B cell (primary cell): ENCODE measurements around the gene PRPSAP1. TPM values are rescaled to one million over a fixed set of nuclear protein-coding genes. Genes with fewer than 3 reads are reported as not detected.

Source experiments
- ATAC-seq: fragments of 200-7000 bp; cut with Tn5 transposase; one replicate; pipeline ENCODE4 v1.10.0; 2021; ENCODE audit warnings: low read depth, mild to moderate bottlenecking, moderate number of reproducible peaks, moderate library complexity
- CTCF ChIA-PET: fragments of 350-600 bp; sonication (Branson Sonifier 250); formaldehyde crosslinking; loops from one replicate; lab custom pipeline; 2021; ENCODE audit warnings: antibody characterized with exemption, inconsistent platforms; lab: Charles Lee
- POLR2A ChIA-PET: fragments of 350-600 bp; sonication (Branson Sonifier 250); formaldehyde crosslinking; loops from one replicate; lab custom pipeline; 2021; ENCODE audit warnings: antibody characterized with exemption; lab: Charles Lee
- DNase-seq: peaks from one replicate; pipeline ENCODE4 v3.0.0; 2013
- H2AFZ ChIP-seq: 2 replicates; pipeline ENCODE4 v1.6.1; 2012; ENCODE audit warnings: mild to moderate bottlenecking, low read depth, low read length; ENCODE audit not compliant: insufficient read depth, poor library complexity, severe bottlenecking
- H3K27ac ChIP-seq, 2 donors: 1 replicate in 1 of 2; 2 replicates in 1 of 2; pipeline ENCODE4 v1.5.1; 2012 to 2013; ENCODE audit warnings: low read length in 2 of 2, mild to moderate bottlenecking in 2 of 2, moderate library complexity in 1 of 2
- H3K27me3 ChIP-seq, 4 experiments: fragments of 200-600 bp in 1 of 4; sonication (generic) in 1 of 4; replicated peaks in 1 of 4; 1 replicate in 2 of 4; 2 replicates in 2 of 4; pipeline versions ENCODE4 v1.6.1 to v1.7.0; 2013 to 2016; ENCODE audit warnings: low read length in 3 of 4, mild to moderate bottlenecking in 2 of 4, mixed read lengths in 1 of 4, moderate library complexity in 1 of 4; ENCODE audit not compliant: insufficient read depth in 4 of 4, control insufficient read depth in 3 of 4; ENCODE audit errors: control extremely low read depth in 1 of 4
- H3K36me3 ChIP-seq, 2 experiments: replicated peaks in 1 of 2; 1 replicate in 1 of 2; 2 replicates in 1 of 2; pipeline versions ENCODE4 v1.6.1 to v1.7.1; 2013; ENCODE audit warnings: low read length in 1 of 2; ENCODE audit not compliant: insufficient read depth in 2 of 2, control insufficient read depth in 1 of 2; ENCODE audit errors: control extremely low read depth in 1 of 2, extremely low read depth in 1 of 2
- H3K4me1 ChIP-seq, 2 donors: fragments of 200-600 bp in 1 of 2; sonication (generic) in 1 of 2; 1 replicate in 1 of 2; 2 replicates in 1 of 2; pipeline versions ENCODE4 v1.5.1 to v1.6.1; 2013 to 2017; ENCODE audit warnings: low read length in 2 of 2; ENCODE audit not compliant: control insufficient read depth in 2 of 2, insufficient read depth in 2 of 2
- H3K4me2 ChIP-seq: replicated peaks from 2 replicates; pipeline ENCODE3; 2012; ENCODE audit warnings: mild to moderate bottlenecking, low read depth, low read length; ENCODE audit not compliant: poor library complexity, severe bottlenecking
- H3K4me3 ChIP-seq, 5 experiments: fragments of 200-600 bp in 1 of 5; sonication (generic) in 1 of 5; 1 replicate in 3 of 5; 2 replicates in 2 of 5; pipeline versions ENCODE4 v1.5.1 to v1.7.0; 2011 to 2016; ENCODE audit warnings: low read length in 4 of 5, mild to moderate bottlenecking in 4 of 5, low read depth in 2 of 5, control low read depth in 1 of 5, moderate library complexity in 1 of 5; ENCODE audit not compliant: insufficient read depth in 1 of 5; ENCODE audit errors: control extremely low read depth in 1 of 5, extremely low read depth in 1 of 5
- H3K79me2 ChIP-seq: fragments of 200-600 bp; sonication (generic); one replicate; pipeline ENCODE4 v1.6.0; 2016; ENCODE audit warnings: low read length; ENCODE audit not compliant: control insufficient read depth, insufficient read depth
- H3K9ac ChIP-seq: fragments of 200-600 bp; sonication (generic); 2 replicates; pipeline ENCODE4 v1.6.1; 2017; ENCODE audit warnings: mild to moderate bottlenecking, low read length, moderate library complexity
- H3K9me3 ChIP-seq, 3 donors: one replicate each; pipeline versions ENCODE4 v1.6.1 to v1.7.1; 2013; ENCODE audit warnings: low read length in 2 of 3; ENCODE audit not compliant: control insufficient read depth in 2 of 3, insufficient read depth in 1 of 3; ENCODE audit errors: control extremely low read depth in 1 of 3
- H4K20me1 ChIP-seq: 2 replicates; pipeline ENCODE4 v1.6.0; 2012; ENCODE audit warnings: mild to moderate bottlenecking, low read length; ENCODE audit not compliant: insufficient read depth, control insufficient read depth, poor library complexity, severe bottlenecking
- H3K27ac Mint-ChIP-seq: one replicate; pipeline ENCODE4 v1.8.0; 2021; ENCODE audit warnings: mixed read lengths
- H3K27me3 Mint-ChIP-seq: one replicate; pipeline ENCODE4 v1.8.0; 2021; ENCODE audit warnings: mixed read lengths
- H3K4me1 Mint-ChIP-seq: one replicate; pipeline ENCODE4 v1.8.0; 2021; ENCODE audit warnings: mixed read lengths
- H3K4me3 Mint-ChIP-seq: one replicate; pipeline ENCODE4 v1.8.0; 2021; ENCODE audit warnings: mixed read lengths
- H3K9me3 Mint-ChIP-seq: one replicate; pipeline ENCODE4 v1.8.0; 2022; ENCODE audit warnings: mixed read lengths; ENCODE audit not compliant: insufficient read depth
- EZH2 ChIP-seq: IDR thresholded peaks from 2 replicates; pipeline ENCODE4 v1.6.1; 2012; ENCODE audit warnings: borderline replicate concordance, low read depth, mild to moderate bottlenecking, moderate library complexity, low read length; ENCODE audit not compliant: insufficient read depth, poor library complexity, severe bottlenecking
- WGBS: methylation state at CpG from one replicate; pipeline ENCODE4 v1.1.5; 2013; ENCODE audit warnings: missing lambda C conversion rate; ENCODE audit not compliant: insufficient coverage; 5-methylcytosine and 5-hydroxymethylcytosine counted together
- intact Hi-C: fragments of 100-400 bp; cut with micrococcal nuclease; formaldehyde crosslinking; loops from one replicate; pipeline ENCODE4 v1.10.0; 2022
- polyA plus RNA-seq: library from polyadenylated mRNA; depleted of rRNA; stranded (reverse); fragments of >200 nt; gene quantifications from 2 replicates; pipeline ENCODE4 v1.2.3, GENCODE V29; 2012
- total RNA-seq, 2 donors: library from RNA; stranded (reverse); fragments of 120-200 nt in 1 of 2; gene quantifications; 1 replicate in 1 of 2; 2 replicates in 1 of 2; pipeline versions ENCODE4 v1.2.3 to v1.2.4, GENCODE V29; 2013 to 2022
- TF ChIP-seq, protein P1 (sequence below): fragments of 200-600 bp; IDR thresholded peaks from one replicate; pipeline ENCODE4 v1.8.0; 2022; ENCODE audit warnings: antibody characterized with exemption, mild to moderate bottlenecking

PRPSAP1 gene
- total and polyA plus RNA-seq, 2 donors (not counting 1 experiment from before 2014, with no cell fraction given) = 45.5 to 61.4 TPM

DNA sequence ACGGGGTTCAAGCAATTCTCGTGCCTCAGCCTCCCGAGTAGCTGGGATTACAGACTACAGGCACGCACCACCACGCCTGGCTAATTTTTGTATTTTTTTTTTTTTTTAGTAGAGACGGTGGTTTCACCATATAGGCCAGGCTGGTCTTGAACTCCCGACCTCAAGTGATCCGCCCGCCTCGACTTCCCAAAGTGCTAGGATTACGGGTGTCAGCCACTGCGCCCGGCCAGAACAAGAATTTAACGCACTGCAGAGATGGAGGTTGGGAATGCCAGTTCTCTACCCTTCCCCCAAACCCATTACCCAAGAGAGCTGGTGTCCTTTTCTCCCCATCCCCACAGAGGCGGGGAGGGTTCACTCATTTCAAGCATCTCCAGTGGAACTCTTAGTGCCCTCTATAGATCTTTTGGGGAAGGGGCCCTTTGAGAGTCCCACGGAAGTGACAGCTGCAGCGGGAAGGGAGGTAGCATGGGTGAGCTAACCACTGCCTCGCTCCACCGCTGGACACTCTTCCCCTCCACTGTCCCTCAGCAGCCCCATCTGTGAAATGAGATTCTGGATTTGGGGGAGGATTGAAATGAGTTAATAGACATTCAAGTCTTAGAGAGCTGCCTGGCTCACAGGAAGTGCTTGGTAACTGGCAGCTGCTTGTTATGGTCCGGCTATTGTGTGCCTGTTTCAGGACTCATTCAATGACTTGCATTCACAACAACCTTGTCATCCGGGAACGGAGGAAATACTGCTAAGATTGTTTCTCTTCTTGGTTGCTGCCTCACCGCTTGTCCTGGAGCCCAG is 92.1 kb downstream of the PRPSAP1 start:
- ChIA-PET CTCF (interaction anchor here (0.7 to 8.2 kb wide), 8 partner anchors 12 to 142 kb away, joined by 3 to 66 read pairs (median 15); no protein-coding TSS in a partner anchor), POLR2A (interaction anchor here (1.3 to 3.3 kb wide), 3 partner anchors 12 to 708 kb away, joined by 3 to 44 read pairs (median 3); no protein-coding TSS in a partner anchor)
- Histone ChIP-seq H2AFZ (peak overlapping the region; percentile 37), H4K20me1 (peaks cover 10% of the 10 kb centered on the region), H3K79me2 (peaks cover 17% of the 10 kb centered on the region), H3K36me3 (peaks cover 0 to 3% of the 10 kb centered on the region in 2 experiments), H3K4me3 (peak overlapping the region in 1 of 5 experiments; percentile 3), H3K4me2 (peak overlapping the region; percentile 50), H3K9me3 (peaks cover 0 to 2% (median 0%) of the 10 kb centered on the region in 3 donors), H3K27ac (peak overlapping the region in 1 of 2 donors; percentile 60), H3K9ac (peak overlapping the region; percentile 44), H3K4me1 (peaks cover 55 to 60% of the 10 kb centered on the region in 2 donors), H3K27me3 (no peaks in the 10 kb centered on the region)
- H3K27me3 Mint-ChIP-seq = no peaks in the 10 kb centered on the region
- H3K27ac Mint-ChIP-seq = peak overlapping the region; percentile 83
- no peaks in the 10 kb centered on the region for H3K9me3 Mint-ChIP-seq
- H3K4me1 Mint-ChIP-seq = peaks cover 57% of the 10 kb centered on the region
- ATAC-seq (no peak), DNase-seq (peak; percentile 52)
- TF ChIP-seq, protein P1, sequence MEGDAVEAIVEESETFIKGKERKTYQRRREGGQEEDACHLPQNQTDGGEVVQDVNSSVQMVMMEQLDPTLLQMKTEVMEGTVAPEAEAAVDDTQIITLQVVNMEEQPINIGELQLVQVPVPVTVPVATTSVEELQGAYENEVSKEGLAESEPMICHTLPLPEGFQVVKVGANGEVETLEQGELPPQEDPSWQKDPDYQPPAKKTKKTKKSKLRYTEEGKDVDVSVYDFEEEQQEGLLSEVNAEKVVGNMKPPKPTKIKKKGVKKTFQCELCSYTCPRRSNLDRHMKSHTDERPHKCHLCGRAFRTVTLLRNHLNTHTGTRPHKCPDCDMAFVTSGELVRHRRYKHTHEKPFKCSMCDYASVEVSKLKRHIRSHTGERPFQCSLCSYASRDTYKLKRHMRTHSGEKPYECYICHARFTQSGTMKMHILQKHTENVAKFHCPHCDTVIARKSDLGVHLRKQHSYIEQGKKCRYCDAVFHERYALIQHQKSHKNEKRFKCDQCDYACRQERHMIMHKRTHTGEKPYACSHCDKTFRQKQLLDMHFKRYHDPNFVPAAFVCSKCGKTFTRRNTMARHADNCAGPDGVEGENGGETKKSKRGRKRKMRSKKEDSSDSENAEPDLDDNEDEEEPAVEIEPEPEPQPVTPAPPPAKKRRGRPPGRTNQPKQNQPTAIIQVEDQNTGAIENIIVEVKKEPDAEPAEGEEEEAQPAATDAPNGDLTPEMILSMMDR = no peak
- no peak for TF ChIP-seq EZH2
- WGBS = 25% methylated on average over 4 of the region's 23 CpGs
- H3K4me3 Mint-ChIP-seq = peak overlapping the region; percentile 81
- intact Hi-C loops = loop anchor here (2.0 to 10.0 kb wide), 3 partner anchors 15 to 357 kb away; partner anchors contain the start of gene MRPL38
